ENCODE data around the gene PRSS48. TPM values are rescaled to one million over a fixed set of nuclear protein-coding genes. Genes with fewer than 3 reads are reported as not detected.
"Not testable (repeated sequence)": the region's sequence is repeated elsewhere in the genome, so short reads cannot be mapped to it uniquely, and the experiment has no call there.

The PRSS48 gene
- total RNA-seq, 1 donor from 2014 or later: not detected

DNA sequence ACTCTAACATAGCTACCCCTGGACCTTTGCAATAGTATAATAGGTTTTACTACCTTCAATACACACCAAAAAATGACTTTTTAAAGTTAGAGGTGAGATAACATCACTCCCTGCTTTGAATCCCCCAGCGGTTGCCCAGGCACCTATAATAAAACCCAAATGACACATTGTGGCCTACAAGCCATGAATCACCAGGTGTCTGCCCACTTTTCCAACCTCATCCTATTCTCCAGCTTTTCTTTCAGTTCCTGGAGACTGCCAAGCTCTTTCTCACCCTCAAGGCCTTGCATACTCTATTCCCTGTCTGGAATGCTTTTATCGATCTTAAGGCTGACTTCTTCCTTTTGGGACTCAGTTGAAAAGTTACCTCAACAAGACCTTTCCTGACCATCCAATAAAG is 16.4 kb upstream of the PRSS48 start:
- DNase-seq (ENCODE audit: low read depth in 2 of 2): no peak

DNA sequence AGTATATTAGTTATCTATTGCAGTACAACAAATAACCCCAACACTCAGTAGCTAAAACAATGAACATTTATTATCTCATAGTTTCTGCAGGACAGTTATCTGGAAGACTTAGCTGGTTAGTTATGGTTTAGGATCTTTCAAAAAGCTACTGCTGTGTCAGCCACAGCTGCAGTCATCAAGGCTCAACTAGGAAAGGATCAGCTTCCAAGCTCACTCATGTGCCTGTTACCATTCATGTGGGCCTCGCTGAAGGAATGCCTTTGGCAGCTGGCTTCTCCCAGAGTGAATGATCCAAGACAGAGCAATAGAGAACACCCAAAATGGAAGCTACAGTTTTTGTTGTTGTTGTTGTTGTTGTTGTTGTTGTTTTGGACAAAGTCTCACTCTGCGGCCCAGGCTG is 13.5 kb upstream of the PRSS48 start:
- DNase-seq (ENCODE audit: low read depth in 2 of 2): no peak

DNA sequence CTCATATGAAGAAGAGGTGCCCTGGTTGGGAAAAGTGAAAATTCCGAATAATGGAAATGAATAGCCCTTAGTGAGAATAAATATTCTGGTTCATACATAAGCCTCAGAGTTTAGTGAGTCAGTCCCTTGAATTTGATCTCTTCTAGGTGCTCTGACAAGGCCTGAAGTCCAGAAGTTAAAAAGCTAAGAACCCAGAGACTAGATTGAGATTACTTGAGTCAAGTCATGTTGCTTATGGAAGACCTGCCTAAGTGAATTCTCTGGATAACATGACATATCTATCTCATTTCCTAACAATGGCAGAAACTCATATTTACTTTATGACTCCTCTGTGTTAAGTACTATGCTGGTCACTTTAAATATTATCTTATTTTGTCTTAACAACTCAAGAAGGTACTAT is 10.5 kb upstream of the PRSS48 start:
- peak in 1 of 2 donors; percentile 66 for DNase-seq (ENCODE audit: low read depth in 2 of 2)

DNA sequence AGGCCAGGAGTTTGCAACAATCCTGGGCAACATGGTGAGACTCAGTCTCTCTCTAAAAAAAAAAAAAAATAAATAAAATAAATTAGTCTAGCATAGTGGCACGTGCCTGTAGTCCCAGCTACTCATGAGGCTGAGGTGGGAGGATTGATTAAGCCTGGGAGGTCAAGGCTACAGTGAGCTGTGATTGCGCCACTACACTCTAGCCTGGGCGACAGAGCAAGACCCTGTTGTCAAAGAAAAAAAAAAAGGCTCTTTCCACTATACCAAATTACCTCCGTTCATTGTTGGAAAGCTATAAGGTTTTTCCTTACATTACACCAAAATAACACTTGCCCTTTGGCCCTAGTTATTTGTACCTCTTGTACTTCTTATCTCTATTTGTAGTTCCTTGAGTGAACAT is 9.9 kb upstream of the PRSS48 start:
- DNase-seq (ENCODE audit: low read depth in 2 of 2): no peak

DNA sequence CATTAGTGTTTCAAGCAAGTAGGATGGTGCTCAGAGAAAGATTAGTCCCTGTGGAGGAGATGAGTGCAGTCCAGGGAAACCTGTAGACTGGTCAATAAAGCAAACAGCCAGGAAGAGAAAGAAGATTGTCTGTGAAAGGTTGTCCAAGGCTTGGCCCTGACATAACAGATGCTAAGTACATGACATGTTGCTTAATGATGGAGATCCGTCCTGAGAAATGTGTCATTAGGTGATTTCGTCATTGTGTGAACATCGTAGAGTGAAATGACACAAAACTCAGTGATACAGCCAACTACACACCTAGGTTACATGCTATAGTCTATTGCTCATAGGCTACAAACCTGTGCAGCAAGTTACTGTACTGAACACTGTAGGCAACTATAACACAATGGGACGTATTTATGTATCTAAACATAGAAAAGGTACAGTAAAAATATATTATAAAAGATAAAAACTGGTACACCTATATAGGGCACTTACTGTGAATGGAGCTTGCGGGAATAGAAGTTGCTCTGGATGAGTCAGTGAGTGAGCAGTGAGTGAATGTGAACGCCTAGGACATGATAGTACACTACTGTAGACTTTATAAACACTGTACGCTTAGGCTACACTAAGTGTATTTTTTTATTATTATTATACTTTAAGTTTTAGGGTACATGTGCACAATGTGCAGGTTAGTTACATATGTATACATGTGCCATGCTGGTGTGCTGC is 9.0 kb upstream of the PRSS48 start:
- DNase-seq (ENCODE audit: low read depth in 2 of 2): no peak

DNA sequence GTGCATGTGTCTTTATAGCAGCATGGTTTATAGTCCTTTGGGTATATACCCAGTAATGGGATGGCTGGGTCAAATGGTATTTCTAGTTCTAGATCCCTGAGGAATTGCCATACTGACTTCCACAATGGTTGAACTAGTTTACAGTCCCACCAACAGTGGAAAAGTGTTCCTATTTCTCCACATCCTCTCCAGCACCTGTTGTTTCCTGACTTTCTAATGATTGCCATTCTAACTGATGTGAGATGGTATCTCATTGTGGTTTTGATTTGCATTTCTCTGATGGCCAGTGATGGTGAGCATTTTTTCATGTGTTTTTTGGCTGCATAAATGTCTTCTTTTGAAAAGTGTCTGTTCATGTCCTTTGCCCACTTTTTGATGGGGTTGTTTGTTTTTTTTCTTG is 8.1 kb upstream of the PRSS48 start:
- not testable (repeated sequence) for DNase-seq (ENCODE audit: low read depth in 2 of 2)

DNA sequence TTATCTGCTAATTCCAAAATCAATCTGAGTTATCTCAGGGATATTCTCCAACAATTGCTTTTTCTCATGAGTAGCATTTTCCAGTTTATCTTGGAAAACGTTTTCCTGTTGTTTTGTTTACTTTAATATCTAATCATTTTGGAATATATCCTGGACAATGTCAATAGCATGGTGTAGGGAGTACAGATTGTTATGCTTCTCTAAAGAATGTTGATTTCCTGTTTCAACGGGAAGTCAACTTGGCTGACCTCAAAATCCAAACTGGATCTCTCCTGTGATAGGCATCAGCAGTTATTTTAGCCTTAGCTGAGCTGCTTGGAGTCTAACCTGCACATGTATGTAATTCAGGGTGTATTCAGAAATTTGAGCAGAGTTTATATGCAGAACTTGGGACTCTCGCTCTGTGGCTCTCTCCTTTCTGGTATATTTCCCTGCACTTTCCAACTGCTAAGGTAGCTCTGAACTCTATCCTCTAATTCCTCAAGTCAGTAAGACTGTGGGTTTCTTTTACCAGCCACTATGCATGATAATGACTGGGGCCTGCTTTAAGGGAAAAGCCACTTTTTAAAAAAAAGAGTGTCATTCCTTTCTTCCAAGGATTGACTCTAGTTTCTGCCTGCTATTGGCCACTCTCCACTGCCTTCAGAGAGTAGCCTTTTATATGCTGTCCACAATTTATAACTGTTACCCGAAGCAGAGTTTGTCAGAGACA is 7.7 kb downstream of the PRSS48 start:
- peak; percentile 68 for DNase-seq (ENCODE audit: low read depth in 2 of 2)

DNA sequence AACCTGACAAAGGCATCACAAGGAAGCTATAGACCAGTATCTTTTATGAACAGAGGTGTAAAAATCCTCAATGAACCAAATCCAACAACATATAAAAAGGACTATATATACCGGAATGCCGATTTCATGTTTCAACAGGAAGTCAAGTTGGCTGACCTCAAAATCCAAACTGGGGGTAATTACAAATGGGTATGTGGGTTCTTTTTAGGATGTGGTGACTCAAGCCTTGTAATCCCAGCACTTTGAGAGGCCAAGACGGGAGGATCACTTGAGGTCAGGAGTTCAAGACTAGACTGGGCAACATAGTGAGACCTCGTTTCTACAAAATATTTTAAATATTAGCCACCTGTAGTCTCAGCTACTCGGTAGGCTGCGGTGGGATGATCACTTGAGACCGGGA is 10.4 kb downstream of the PRSS48 start:
- DNase-seq (ENCODE audit: low read depth in 2 of 2): peak; percentile 29 to 52

DNA sequence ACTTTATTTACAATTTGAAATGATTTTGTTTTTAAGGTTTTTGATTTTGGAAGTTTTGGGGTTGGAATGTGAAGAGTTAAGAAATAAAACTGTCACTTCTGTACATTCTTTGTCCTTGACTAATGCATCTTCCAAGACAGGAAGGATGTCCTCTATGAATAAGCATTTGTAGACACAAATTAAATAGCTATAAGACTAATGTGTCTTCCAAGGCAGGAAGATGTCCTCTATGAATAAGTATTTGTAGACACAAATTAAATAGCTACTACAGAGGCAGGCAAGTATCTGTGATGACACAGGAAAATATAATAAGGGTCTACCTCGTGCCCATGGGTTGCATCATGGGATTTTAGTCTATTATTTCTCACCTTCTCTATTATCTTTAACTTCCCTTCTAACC is 14.5 kb downstream of the PRSS48 start:
- peak in 1 of 2 donors; percentile 42 for DNase-seq (ENCODE audit: low read depth in 2 of 2)

DNA sequence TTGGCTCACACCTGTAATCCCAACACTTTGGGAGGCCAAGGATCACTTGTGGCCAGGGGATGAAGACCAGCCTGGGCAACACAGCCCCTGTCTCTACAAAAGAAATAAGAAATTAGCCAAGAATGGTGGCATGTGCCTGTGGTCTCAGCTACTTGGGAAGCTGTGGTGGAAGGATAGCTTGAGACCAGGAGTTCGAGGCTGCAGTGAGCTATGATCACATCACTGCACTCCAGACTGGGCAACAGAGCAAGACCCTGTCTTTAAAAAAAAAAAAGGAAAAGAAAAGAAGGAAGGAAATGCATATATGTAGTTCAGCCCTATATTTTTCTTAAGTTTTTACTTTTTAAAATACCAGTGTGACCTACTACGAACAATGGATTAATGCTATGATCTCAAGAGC is 15.1 kb downstream of the PRSS48 start:
- DNase-seq (ENCODE audit: low read depth in 2 of 2): no peak

DNA sequence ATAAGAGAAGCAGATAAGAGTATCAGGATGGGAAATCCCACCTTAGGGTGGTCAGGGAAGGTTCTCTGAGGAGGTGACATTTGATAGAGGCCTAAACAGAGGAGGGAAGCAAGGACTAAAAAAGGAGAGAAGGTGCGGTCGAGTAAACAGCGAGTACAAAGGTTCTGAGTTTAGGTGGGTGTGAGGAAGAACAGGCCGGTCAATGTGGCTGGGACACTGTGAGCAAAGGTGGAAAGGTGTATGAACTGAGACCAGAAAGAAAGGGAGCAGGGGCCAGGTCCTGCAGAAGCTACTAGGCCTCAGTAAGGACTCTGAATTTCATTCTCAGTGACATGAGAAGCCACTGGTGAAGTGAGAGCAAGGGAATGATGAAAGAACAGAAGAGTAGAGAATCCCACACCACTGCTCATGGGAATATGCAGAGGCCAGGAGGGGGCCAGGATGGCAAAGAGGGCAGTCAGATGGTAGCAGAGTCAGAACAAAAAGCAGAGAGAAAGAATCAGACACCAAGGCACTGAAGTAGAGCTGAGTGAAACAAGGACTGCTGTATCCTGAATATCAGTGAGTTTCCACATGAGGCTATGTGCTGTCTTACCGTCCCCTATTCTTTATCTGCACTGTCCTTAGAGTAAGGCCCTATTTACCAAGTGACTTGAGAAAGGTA is 18.0 kb downstream of the PRSS48 start:
- DNase-seq (ENCODE audit: low read depth in 2 of 2): no peak

DNA sequence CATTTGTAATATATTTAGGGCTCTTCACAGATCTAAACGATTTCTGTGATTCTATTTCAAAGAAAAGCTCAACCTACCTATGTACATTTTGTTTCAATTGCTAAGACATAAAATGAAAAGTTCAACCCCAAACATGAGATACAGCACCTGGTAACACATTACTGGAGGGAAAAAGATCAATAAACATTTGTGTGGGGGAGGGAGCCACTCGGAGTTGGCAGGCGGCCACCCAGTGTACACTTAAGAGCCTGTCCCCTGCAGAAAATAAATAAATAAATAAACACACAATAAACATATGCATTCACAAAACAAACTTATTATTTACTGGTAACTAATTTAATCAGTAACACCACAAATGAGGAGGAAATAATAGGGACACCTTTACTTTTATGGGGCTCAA is 19.3 kb downstream of the PRSS48 start:
- no peak for DNase-seq (ENCODE audit: low read depth in 2 of 2)

DNA sequence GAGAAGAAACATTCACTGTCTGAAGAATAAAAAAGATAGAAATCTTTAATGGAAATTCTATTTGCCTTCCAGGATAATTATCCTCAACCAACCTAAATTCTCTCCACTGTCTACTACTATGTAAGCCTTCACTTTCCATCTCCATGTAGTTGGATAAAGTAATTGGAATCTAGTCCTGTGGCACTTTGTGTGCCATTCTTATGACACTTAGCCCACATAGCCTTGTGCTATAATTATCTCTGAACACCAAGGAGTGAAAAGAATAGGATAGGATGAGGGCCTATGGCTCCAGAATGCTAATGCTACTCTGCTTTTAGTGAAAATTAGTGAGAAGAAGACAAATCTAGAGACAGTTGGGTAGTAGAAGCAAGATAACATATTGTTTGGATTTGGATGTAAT is 20.2 kb downstream of the PRSS48 start:
- DNase-seq (ENCODE audit: low read depth in 2 of 2): no peak

DNA sequence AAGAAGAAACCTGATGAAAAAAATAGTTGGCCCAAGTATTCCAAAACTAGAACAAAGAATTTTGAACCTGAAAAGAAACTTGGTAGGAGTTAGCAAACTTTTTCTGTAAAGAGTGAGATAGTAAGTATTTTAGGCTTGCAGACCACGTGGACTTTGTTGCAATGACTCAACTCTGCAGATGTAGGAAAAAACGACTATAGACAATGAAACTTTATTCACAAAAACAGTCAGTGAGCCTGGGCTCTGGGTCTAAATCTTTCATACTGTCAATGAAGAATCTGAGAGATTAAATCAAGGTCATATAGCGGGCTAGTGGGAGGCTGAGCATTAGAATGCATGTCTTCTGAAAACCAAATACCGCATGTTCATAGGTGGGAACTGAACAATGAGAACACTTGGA is 25.5 kb downstream of the PRSS48 start:
- DNase-seq (ENCODE audit: low read depth in 2 of 2): peak in 1 of 2 donors; percentile 31

DNA sequence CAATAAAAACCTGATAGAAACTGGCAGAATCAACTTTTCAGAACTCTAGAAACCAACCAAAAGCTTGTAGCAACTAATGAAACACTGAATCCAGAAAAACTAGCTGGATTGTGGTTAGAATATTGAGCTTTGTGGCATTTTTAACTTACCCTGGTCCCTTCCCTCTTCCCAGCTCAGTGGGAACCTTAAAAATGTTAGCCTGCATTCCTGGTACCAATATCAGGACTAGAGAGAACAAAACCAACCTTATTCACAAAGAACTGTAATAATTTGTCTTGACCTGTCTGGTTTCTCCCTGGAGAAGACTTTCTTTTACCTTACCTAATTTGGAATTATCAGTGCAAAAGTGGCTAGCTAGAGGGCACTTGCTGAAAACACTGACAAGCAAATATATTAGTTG is 27.3 kb downstream of the PRSS48 start:
- DNase-seq (ENCODE audit: low read depth in 2 of 2): no peak

DNA sequence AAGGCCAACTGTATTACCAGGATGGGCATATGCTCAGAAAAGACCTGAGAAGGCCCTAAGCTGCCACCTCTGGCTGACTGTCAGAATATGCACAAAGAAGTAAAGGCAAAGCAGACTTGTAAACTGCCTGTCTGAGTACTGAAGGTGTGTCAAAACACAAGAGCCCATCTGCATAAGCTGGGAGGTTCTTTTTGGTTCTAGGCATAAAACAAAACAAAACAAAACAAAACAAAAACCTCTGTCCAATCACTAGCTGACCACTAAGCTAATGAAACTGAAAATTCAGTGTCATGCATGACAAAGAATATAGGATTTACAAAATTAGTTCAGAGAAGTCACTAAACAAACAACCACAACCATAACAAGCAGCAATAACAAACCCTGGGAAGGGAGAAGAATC is 27.8 kb downstream of the PRSS48 start:
- peak in 1 of 2 donors; percentile 24 for DNase-seq (ENCODE audit: low read depth in 2 of 2)

DNA sequence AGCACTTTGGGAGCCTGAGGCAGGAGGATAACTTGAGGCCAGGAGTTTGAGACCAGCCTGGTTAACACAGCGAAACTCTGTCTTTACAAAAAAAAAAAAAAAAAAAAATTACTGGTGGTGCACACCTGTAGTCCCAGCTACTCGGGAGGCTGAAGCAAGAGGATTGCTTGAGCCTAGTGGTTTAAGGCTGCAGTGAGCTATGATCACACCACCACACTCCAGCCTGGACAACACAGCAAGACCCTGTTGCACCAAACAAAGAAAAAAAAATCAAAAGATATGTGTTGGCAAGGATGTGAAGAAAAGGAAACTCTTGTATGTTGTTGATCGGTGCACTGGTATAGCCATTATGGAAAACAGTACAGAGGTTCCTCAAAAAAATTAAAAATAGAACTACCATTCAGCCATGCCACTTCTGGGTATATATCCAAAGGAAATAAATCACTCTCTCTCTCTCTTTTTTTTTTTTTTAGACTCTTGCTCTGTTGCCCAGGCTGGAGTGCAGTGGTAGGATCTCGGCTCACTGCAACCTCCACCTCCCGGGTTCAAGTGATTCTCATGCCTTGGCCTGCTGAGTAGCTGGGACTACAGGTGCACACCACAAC is 33.3 kb downstream of the PRSS48 start:
- no peak for DNase-seq (ENCODE audit: low read depth in 2 of 2)

DNA sequence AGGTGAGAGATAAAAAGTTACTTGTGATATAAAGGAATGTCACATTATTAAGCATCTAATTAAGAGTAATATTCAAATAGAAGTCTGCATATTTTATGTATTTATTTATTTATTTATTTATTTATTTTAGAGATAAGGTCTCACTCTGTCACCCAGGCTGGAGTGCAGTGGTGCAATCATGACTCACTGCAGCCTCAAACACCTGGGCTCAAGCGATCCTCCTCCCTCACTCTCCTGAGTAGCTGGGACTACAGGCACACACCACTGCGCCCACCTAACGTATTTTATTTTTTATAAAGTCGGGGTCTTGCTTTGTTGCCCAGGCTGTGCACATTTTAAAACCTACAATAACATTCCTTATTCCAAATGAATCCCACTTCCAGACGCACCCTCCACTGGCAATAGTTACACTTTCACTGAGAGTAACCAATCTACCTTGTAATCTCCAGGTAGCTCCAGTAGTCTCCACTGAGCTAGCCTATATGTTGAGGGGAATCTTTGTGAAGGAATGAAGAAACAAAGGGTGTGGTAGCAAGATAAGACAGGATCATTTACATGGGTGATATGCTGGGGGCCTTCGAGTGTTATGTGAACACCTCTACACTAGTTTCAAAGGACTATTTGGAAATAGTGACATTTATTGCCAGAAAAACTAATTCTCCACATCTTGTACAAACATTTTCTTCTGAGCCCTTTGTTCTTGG is 36.5 kb downstream of the PRSS48 start:
- no peak for DNase-seq (ENCODE audit: low read depth in 2 of 2)

DNA sequence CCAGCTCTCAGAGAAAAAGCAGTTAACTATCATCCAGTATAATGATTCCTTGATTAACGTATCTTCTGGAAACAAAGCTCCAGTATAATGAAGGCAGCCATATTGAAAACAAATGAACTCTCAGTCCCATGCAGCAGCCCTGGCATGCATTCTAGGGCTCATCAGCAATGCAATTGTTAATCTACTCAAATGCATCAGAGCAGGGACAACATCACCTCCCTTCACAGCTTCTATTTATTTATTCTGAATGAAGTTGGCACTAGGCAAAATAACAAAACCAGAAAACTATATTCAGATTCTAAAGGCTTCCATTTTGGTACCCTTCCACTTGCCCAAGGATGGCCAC is 37.0 kb downstream of the PRSS48 start:
- no peak for DNase-seq (ENCODE audit: low read depth in 2 of 2)

DNA sequence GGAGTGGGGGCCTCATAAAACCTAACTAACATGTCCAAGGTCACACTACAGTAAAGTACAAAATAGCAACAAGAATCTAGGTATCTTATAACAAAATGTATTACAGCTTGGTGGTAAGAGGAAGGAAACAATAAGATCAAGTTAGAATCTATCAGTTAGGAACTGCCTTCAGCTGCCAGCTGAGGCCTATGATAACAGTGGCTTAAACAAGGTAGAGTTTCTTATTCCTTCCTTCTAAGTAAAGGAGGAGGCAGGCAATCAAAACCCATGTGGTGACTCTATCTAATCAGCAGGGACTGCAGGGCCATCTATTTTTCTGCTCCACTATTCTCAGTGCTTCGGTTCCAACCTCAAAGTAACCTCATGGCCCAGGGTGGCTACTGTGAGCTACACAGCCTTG is 37.5 kb downstream of the PRSS48 start:
- no peak for DNase-seq (ENCODE audit: low read depth in 2 of 2)

DNA sequence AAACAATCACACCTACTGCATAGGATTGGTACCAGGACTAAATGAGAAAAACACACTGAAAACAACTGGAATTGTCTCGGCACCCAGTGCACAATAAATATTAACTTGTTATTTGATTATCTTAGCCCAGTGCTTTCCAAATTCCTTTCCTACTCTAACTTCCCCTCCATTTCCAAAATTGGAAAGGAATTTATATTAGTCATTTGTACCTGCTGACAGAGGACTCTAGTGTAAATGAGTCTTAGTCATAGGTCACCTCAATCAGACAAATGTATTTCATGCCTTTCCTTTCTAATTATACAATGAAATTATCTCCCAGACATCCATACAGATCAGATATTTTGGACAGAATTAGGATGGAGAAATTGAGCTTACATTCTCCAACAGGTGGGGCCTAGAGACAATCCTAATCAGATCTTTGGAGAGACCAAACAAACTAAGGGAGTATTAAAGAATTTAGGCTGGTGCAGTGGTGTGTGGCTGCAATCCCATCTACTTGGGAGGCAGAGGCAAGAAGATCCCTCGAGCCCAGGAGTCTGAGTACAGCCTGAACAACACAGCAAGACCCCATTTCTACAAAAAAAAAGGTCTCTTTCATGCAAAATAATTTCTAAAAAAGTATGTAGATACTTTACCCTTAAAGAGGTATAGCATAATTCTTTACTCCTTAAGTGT is 38.4 kb downstream of the PRSS48 start:
- DNase-seq (ENCODE audit: low read depth in 2 of 2): peak; percentile 50 to 83

Data from lung microvascular endothelial cell (primary cell).